HG03064 (cell line): ENCODE data around the gene CLEC19A.

Experiments
- ATAC-seq: cut with Tn5 transposase; IDR thresholded peaks from one replicate; pipeline ENCODE4 v1.9.1; 2021; ENCODE audit warnings: low read depth; ENCODE audit not compliant: unreplicated experiment

The CLEC19A gene

GRCh38 chr16:19285431-19285830, at the start of gene CLEC19A:
CLEC19A (plus strand) TSS chr16:19285731; CDS start chr16:19285852, 121 bp downstream.
- ATAC-seq, result no peak

- no peak for ATAC-seq
These were observed 49.6 kb upstream of the CLEC19A start for GRCh38 chr16:19235886-19236285.

GRCh38 chr16:19236561-19237209, 48.8 kb upstream of the CLEC19A start:
- no peak for ATAC-seq

GRCh38 chr16:19238406-19238805, 47.1 kb upstream of the CLEC19A start:
- ATAC-seq, result no peak

- no peak for ATAC-seq
These were observed 45.9 kb upstream of the CLEC19A start for GRCh38 chr16:19239511-19240155.

- ATAC-seq, result no peak
These were observed 45.0 kb upstream of the CLEC19A start for GRCh38 chr16:19240494-19240893.

GRCh38 chr16:19241512-19241911, 44.0 kb upstream of the CLEC19A start:
- no peak for ATAC-seq

- no peak for ATAC-seq
These were observed 43.3 kb upstream of the CLEC19A start for GRCh38 chr16:19242186-19242585.

GRCh38 chr16:19242987-19243575, 42.5 kb upstream of the CLEC19A start:
- ATAC-seq, result no peak

GRCh38 chr16:19245326-19245925, 40.1 kb upstream of the CLEC19A start:
- ATAC-seq, result no peak

- ATAC-seq, result no peak
These were observed 32.6 kb upstream of the CLEC19A start for GRCh38 chr16:19252904-19253303.

- no peak for ATAC-seq
These were observed 30.9 kb upstream of the CLEC19A start for GRCh38 chr16:19254611-19255010.

GRCh38 chr16:19264123-19264673, 21.3 kb upstream of the CLEC19A start:
- ATAC-seq, result no peak

- ATAC-seq, result no peak
These were observed 20.1 kb upstream of the CLEC19A start for GRCh38 chr16:19265380-19265930.

GRCh38 chr16:19266774-19267173, 18.8 kb upstream of the CLEC19A start:
- ATAC-seq, result no peak

GRCh38 chr16:19269098-19269497, 16.4 kb upstream of the CLEC19A start:
- ATAC-seq, result no peak

- no peak for ATAC-seq
These were observed 11.2 kb upstream of the CLEC19A start for GRCh38 chr16:19274165-19274797.

- no peak for ATAC-seq
These were observed 7.1 kb upstream of the CLEC19A start for GRCh38 chr16:19278403-19278802.

GRCh38 chr16:19281246-19281645, 4.3 kb upstream of the CLEC19A start:
- ATAC-seq, result no peak

- no peak for ATAC-seq
These were observed 3.4 kb upstream of the CLEC19A start for GRCh38 chr16:19282101-19282500.

- ATAC-seq, result no peak
These were observed 1.9 kb upstream of the CLEC19A start for GRCh38 chr16:19283637-19284036.
